HG03442 (cell line): ENCODE data around the gene EIF1AD.
"Not testable (repeated sequence)": the region's sequence is repeated elsewhere in the genome, so short reads cannot be mapped to it uniquely, and the experiment has no call there.

Experiments used
- ATAC-seq: cut with Tn5 transposase; IDR thresholded peaks from one replicate; pipeline ENCODE4 v1.9.1; 2021; ENCODE audit warnings: mild to moderate bottlenecking, moderate library complexity; ENCODE audit not compliant: unreplicated experiment

The EIF1AD gene

GRCh38 chr11:66022401-66023185, 20.6 kb upstream of the EIF1AD start:
- ATAC-seq = no peak

DNA sequence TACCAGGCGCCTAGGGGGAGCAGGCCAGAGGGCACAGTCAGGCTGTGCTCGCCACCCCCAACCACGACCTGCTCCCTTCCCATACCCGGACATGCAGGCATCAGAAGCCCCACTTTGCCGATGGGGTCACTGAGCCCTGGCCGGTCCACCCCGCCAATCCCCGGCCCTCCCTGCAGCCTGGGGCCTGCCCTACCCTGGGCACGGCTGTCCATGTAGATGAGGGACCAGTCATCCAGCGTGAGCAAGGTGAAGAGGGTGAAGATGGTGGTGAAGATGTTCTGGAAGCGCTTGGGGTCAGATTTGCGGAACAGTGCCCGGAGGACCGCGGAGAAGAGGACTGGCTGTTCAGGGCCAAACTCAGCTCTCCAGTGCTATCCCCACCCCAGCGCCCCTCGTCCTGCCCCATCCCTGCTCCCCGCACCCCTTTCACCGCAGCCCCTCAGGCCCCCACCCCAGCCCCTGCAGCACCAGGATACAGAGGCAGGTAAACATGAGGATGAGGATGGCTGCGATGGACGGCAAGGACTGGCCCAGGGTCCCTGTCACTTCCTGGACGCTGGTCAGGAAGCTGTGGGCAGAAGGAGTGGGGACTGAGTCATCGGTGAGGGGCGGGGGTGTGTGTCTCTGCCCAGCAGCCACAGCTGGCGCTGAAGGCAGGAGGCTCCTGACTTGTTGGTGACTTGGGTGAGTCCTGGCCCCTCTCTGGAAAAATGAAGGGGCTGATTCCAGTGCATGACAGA, 18.8 kb upstream of the EIF1AD start:
- ATAC-seq = no peak

- no peak for ATAC-seq
Observed at GRCh38 chr11:66020212-66020611, 18.3 kb upstream of the EIF1AD start.

- ATAC-seq = no peak
Observed at GRCh38 chr11:66017321-66017720, 15.4 kb upstream of the EIF1AD start.

- no peak for ATAC-seq
Observed at GRCh38 chr11:66016793-66017177, 14.8 kb upstream of the EIF1AD start.

GRCh38 chr11:66015936-66016792, 14.2 kb upstream of the EIF1AD start:
- no peak for ATAC-seq

GRCh38 chr11:66015454-66015881, 13.5 kb upstream of the EIF1AD start:
- no peak for ATAC-seq

- no peak for ATAC-seq
Observed at GRCh38 chr11:66014804-66015453, 13.0 kb upstream of the EIF1AD start.

- no peak for ATAC-seq
Observed at GRCh38 chr11:66013762-66014100, 11.8 kb upstream of the EIF1AD start.

DNA sequence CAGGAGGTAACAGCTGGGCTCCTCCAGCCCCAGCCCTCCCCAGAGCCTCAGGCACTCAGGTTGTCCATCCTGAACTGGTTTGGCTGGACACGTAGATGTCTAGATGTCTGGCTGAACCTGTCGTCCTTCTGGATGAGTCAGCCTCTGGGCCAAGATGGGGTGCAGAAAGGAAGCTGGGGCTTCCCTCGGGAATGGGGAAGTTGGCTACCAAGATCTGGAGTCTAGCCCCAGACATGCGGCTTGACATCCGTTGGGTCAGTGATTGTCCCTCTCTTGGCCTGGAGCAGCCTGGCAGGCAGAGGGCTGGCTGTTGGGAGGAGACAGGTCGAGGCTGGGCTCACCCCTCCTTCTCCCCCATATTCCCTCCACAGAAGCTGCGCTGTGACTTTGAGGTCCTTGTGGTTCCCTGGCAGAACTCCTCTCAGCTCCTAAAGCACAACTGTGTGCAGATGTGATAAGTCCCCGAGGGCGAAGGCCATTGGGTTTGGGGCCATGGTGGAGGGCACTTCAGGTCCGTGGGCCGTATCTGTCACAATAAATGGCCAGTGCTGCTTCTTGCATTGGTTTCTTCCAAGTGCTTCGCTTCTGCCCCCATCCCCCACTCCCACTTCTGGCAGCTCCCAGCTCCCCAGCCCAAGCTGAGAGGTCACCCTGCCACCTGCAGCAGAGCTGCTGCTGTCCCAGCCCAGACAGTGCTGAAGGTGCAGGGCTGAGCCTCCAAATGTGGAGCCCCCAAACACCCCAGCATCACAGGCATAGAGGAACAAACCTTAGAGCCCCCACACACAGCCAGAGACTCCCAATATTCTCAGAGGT, 11.2 kb upstream of the EIF1AD start:
- ATAC-seq = no peak

- ATAC-seq = no peak
Observed at GRCh38 chr11:66012371-66012945, 10.5 kb upstream of the EIF1AD start.

- ATAC-seq = no peak
Observed at GRCh38 chr11:66011785-66012303, 9.9 kb upstream of the EIF1AD start, which contains the start of gene CST6. CST6 (plus strand) TSS chr11:66012008; CDS start chr11:66012045, 37 bp downstream.

- no peak for ATAC-seq
Observed at GRCh38 chr11:66011239-66011784, 9.4 kb upstream of the EIF1AD start.

DNA sequence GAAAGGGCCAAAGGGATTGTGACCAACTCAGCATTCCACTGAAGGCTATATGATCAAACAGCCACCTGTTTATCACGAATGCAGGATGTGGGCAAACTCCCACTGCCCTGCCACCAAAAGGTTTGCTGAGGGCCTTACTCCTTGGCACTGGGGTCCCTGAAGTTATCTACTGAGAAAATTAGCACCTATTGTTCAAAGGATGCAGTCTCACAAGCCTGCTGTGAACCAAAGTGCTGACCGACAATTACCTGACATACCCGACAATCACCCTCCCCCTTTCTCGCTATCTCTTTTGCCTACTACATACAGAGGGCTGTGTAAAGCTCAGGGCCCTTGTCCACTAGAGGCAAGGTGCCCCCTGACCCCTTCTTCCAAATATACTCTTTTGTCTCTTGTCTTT, 8.1 kb upstream of the EIF1AD start:
- not testable (repeated sequence) for ATAC-seq

- no peak for ATAC-seq
Observed at GRCh38 chr11:66008468-66009101, 6.6 kb upstream of the EIF1AD start.

DNA sequence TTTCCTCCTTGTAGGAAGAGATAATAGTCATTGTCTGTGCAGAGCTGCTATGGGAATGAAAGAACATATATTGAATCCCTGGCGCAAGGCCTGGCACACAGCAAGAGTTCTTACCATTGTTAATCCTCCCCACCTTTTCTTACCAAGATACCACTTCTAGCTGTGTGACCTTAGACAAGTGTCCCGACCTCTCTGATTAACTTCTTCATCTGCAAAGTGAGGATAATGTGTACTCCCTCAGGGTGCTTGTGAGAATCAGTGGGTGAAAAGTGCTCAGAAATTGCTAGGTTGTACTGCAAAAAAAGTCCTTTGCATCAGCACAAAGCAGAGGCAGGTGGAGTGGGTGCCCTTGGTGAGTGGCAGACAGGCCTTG, 6.1 kb upstream of the EIF1AD start:
- ATAC-seq = no peak

- no peak for ATAC-seq
Observed at GRCh38 chr11:66007201-66007634, 5.3 kb upstream of the EIF1AD start.

- ATAC-seq = no peak
Observed at GRCh38 chr11:66006891-66007176, 4.9 kb upstream of the EIF1AD start.
